HUES64 (cell line): ENCODE measurements around the gene NAT8L. TPM values are rescaled to one million over a fixed set of nuclear protein-coding genes. Genes with fewer than 3 reads are reported as not detected.
"Not testable (repeated sequence)": the region's sequence is repeated elsewhere in the genome, so short reads cannot be mapped to it uniquely, and the experiment has no call there.

Experiments used
- H3K27ac ChIP-seq: 2 replicates; pipeline ENCODE4 v1.7.0; 2013; ENCODE audit warnings: low read depth, low read length, inconsistent platforms
- H3K27me3 ChIP-seq: 2 replicates; pipeline ENCODE4 v1.6.1; 2013; ENCODE audit warnings: mild to moderate bottlenecking, low read length; ENCODE audit not compliant: insufficient read depth
- H3K36me3 ChIP-seq: 2 replicates; pipeline ENCODE4 v1.6.1; 2013; ENCODE audit warnings: mild to moderate bottlenecking, low read length; ENCODE audit not compliant: insufficient read depth
- H3K4me1 ChIP-seq: 2 replicates; pipeline ENCODE4 v1.6.1; 2013; ENCODE audit warnings: mild to moderate bottlenecking, low read length, moderate library complexity; ENCODE audit not compliant: insufficient read depth
- H3K4me3 ChIP-seq: 2 replicates; pipeline ENCODE4 v1.5.1; 2013; ENCODE audit warnings: mild to moderate bottlenecking, low read length, moderate library complexity
- H3K9ac ChIP-seq: 2 replicates; pipeline ENCODE4 v1.6.1; 2013; ENCODE audit warnings: mild to moderate bottlenecking, low read depth, low read length
- H3K9me3 ChIP-seq: 2 replicates; pipeline ENCODE4 v1.6.1; 2013; ENCODE audit warnings: low read depth, low read length; ENCODE audit not compliant: insufficient read depth
- WGBS: fragments of 150-250, 120-280 bp; methylation state at CpG from one replicate; pipeline ENCODE4 v1.1.7; 2013; ENCODE audit warnings: missing lambda C conversion rate; 5-methylcytosine and 5-hydroxymethylcytosine counted together
- polyA plus RNA-seq, 2 experiments: library from polyadenylated mRNA; stranded (reverse); fragments of 50-300 nt; gene quantifications; one replicate each; pipeline ENCODE4 v1.2.3, GENCODE V29; 2013

Gene NAT8L
- 5.1 TPM for polyA plus RNA-seq (2013, experiment 1 of 2)
- 4.5 TPM for polyA plus RNA-seq (2013, experiment 2 of 2)

GRCh38 chr4:2059046-2059725, at the start of gene NAT8L:
Gene NAT8L (plus strand): TSS chr4:2059327. CDS start chr4:2059512, 185 bp downstream.
- Histone ChIP-seq H3K36me3 (no peaks in the 10 kb centered on the region), H3K4me1 (0 out of 2 replicates have a peak, but pooled peaks cover 3% of the 10 kb centered on the region), H3K9me3 (no peaks in the 10 kb centered on the region), H3K27me3 (peaks cover 70% of the 10 kb centered on the region), H3K27ac (no peak within 1 kb of the TSS), H3K9ac (no peak within 1 kb of the TSS; the same call in 1 of the 2 replicates), H3K4me3 (peak within 1 kb of the TSS; percentile 52)
- WGBS: under 1% methylated on average over 119 of the region's 119 CpGs

DNA sequence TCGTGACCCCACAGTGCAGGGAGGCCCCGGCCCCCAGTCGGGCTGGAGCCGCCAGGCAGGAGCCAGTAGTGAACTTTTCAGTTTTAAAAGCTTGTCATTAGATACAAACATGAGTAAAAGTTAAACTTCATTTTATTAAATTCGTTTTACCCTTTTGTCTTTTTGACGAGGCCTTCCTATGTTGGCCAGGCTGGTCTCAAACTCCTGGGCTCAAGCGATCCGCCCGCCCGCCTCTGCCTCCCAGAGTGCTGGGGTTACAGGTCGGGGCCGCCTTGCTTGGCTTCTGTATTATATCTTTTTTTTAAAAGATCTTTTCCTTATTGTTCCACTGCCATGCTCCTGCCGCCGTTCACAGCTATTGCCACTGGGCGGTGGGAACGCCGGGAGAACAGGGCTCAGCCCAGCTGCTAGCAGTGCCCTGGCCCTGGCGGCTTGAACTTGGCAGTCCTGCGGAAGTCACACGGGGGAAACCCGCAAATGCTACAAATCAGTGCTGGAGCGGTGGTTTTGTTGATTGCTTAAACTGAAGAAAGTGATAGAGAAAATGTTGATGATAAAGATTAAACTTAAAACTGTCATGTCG, 49.4 kb upstream of the NAT8L start:
- WGBS: 9% methylated on average over 23 of the region's 23 CpGs
- Histone ChIP-seq H3K27me3 (peaks cover 19% of the 10 kb centered on the region; the same call in 1 of the 2 replicates), H3K9ac (peak overlapping the region; percentile 99), H3K36me3 (peaks cover 19% of the 10 kb centered on the region), H3K4me1 (peaks cover 4% of the 10 kb centered on the region; the same call in 1 of the 2 replicates), H3K9me3 (no peaks in the 10 kb centered on the region), H3K4me3 (peak overlapping the region; percentile 99), H3K27ac (peak overlapping the region; percentile 100; the same call in 1 of the 2 replicates)

DNA sequence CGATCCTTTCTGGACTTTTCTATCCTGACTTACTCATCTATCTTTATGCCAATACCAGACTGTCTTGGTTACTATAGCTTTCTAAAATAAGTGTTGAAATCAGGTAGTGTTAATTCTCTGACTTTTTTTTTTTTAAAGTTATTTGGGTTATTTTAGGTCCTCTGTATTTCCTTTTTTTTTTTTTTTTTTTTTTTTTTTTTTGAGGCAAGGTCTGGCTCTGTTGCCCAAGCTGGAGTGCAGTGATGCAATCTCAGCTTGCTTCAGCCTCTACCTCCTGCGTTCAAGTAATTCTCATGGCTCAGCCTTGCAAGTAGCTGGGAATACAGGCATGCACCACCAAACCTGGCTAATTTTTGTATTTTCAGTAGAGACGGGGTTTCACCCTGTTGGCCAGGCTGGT, 47.5 kb upstream of the NAT8L start:
- Histone ChIP-seq H3K36me3 (peaks cover 4% of the 10 kb centered on the region; the same call in 1 of the 2 replicates), H3K9me3 (no peaks in the 10 kb centered on the region), H3K9ac (no peak overlapping the region), H3K4me1 (peaks cover 4% of the 10 kb centered on the region; the same call in 1 of the 2 replicates), H3K27me3 (peaks cover 19% of the 10 kb centered on the region; the same call in 1 of the 2 replicates), H3K4me3 (no peak overlapping the region), H3K27ac (no peak overlapping the region)
- 94% methylated on average over 3 of the region's 3 CpGs for whole genome bisulfite sequencing

DNA sequence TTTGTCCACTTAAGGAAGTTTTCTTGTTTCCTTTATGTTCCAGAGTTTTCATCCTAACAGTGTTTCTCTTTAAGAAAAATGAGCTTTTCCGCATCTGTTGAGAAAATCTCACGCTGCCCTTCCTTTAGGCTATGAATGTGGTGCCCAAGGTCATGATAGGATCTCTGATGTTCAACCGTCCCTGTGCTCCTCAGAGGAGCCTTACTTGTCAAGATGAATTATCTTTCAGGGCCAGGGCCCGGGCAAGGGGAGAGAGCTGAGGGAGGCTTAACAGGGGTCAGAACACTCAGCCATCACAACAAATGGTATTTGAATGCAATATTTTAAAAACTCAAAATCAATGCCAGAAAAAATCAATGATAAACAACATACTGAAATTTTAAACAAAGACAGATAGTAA, 44.1 kb upstream of the NAT8L start:
- no peaks in the 10 kb centered on the region for H3K9me3 ChIP-seq
- H3K27me3 ChIP-seq: peaks cover 17% of the 10 kb centered on the region; the same call in 1 of the 2 replicates
- H3K9ac ChIP-seq: no peak overlapping the region
- no peaks in the 10 kb centered on the region for H3K36me3 ChIP-seq
- H3K4me1 ChIP-seq: no peaks in the 10 kb centered on the region
- H3K4me3 ChIP-seq: no peak overlapping the region
- WGBS: 90% methylated on average over 3 of the region's 4 CpGs
- H3K27ac ChIP-seq: no peak overlapping the region

DNA sequence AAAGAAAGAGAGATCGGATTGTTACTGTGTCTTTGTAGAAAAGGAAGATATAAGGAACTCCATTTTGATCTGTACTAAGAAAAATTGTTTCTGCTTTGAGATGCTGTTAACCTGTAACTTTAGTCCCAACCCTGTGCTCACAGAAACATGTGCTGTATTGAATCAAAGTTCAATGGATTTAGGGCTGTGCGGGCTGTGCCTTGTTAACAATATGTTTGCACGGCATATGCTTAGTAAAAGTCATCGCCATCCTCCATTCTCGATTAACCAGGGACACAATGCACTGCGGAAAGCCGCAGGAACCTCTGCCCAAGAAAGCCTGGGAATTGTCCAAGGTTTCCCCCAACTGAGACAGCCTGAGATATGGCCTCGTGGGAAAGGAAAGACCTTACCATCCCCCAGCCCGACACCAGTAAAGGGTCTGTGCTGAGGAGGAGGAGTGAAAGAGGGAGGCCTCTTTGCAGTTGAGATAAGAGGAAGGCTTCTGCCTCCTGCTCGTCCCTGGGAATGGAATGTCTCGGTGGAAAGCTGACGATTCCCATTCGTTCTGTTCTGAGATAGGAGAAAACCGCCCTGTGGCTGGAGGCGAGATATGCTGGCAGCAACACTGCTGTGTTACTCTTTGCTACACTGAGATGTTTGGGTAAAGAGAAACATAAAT, 37.6 kb upstream of the NAT8L start:
- H3K27ac ChIP-seq, H3K9ac ChIP-seq, H3K9me3 ChIP-seq, H3K36me3 ChIP-seq, H3K4me3 ChIP-seq, H3K27me3 ChIP-seq, H3K4me1 ChIP-seq: not testable (repeated sequence)
- WGBS: 53% methylated on average over 15 of the region's 15 CpGs

DNA sequence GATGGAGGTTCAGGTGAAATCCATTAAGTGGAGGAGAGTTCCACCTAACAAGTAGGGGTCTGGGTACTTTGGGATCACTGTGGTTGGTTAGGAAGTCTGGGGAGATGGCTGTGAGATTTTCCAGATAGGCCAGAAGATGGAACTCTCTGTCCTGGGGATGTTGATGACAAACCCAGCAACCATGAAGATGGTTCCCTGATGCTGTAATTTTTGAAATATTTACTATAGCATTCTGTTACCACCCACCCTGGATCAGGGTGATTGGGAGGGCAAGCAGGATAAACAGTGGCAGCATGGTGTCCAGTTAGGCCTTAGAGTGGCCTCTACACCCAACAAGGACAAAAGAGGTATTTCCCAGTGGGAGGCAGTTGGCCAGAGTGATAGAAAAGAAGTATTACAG, 34.4 kb upstream of the NAT8L start:
- peaks cover 4% of the 10 kb centered on the region; the same call in 1 of the 2 replicates for H3K4me1 ChIP-seq
- H3K9me3 ChIP-seq: peaks cover 5% of the 10 kb centered on the region; the same call in 1 of the 2 replicates
- H3K36me3 ChIP-seq: no peaks in the 10 kb centered on the region

GRCh38 chr4:2025817-2026216, 33.3 kb upstream of the NAT8L start:
- H3K27me3 ChIP-seq: peaks cover 10% of the 10 kb centered on the region; the same call in 1 of the 2 replicates

More for the DNA sequence above, 34.4 kb upstream of the NAT8L start:
- Histone ChIP-seq H3K27ac (no peak overlapping the region), H3K4me3 (no peak overlapping the region), H3K27me3 (peaks cover 6% of the 10 kb centered on the region; the same call in 1 of the 2 replicates), H3K9ac (no peak overlapping the region)

GRCh38 chr4:2027120-2027519, 32.0 kb upstream of the NAT8L start:
- H3K9ac ChIP-seq, H3K4me3 ChIP-seq, H3K36me3 ChIP-seq, H3K9me3 ChIP-seq, H3K27ac ChIP-seq, H3K4me1 ChIP-seq: not testable (repeated sequence)
- H3K27me3 ChIP-seq: peaks cover 14% of the 10 kb centered on the region; the same call in 1 of the 2 replicates
- WGBS: 90% methylated on average over 4 of the region's 4 CpGs

More at GRCh38 chr4:2025817-2026216, 33.3 kb upstream of the NAT8L start:
- Histone ChIP-seq H3K27ac (no peak overlapping the region), H3K36me3 (no peaks in the 10 kb centered on the region), H3K4me1 (peaks cover 4% of the 10 kb centered on the region; the same call in 1 of the 2 replicates), H3K4me3 (no peak overlapping the region), H3K9me3 (peaks cover 5% of the 10 kb centered on the region; the same call in 1 of the 2 replicates), H3K9ac (no peak overlapping the region)

GRCh38 chr4:2031161-2031560, 28.0 kb upstream of the NAT8L start:
- not testable (repeated sequence) for H3K9me3 ChIP-seq, H3K4me3 ChIP-seq, H3K27ac ChIP-seq, H3K36me3 ChIP-seq, H3K4me1 ChIP-seq, H3K9ac ChIP-seq
- peaks cover 42% of the 10 kb centered on the region for H3K27me3 ChIP-seq

DNA sequence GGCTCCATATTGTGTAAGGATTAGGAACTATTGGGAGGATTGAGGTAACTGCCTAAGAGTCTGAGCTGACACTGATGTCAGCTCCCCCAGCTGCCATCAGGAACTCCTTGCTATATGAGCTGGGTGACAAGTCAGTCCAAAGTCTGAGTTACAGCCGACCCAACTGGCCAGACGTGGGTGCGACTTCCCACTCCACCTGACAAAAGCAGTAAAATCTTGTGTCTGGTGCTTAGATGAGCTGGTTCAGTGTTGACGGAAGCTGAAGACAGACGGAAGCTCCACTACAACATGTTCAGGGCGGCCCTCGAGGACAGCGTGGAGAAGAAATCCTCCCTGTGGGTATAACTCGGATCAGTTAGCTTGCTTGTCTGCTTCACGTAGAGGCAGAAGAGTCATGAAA, 22.8 kb upstream of the NAT8L start:
- no peak overlapping the region for H3K27ac ChIP-seq
- 86% methylated on average over 10 of the region's 10 CpGs for WGBS

GRCh38 chr4:2036866-2037265, 22.3 kb upstream of the NAT8L start:
- H3K4me3 ChIP-seq: no peak overlapping the region
- no peak overlapping the region for H3K9ac ChIP-seq
- no peaks in the 10 kb centered on the region for H3K9me3 ChIP-seq
- no peaks in the 10 kb centered on the region for H3K4me1 ChIP-seq
- no peaks in the 10 kb centered on the region for H3K36me3 ChIP-seq
- 79% methylated on average over 7 of the region's 7 CpGs for WGBS
- no peak overlapping the region for H3K27ac ChIP-seq
- H3K27me3 ChIP-seq: peaks cover 83% of the 10 kb centered on the region

More for the DNA sequence above, 22.8 kb upstream of the NAT8L start:
- H3K4me1 ChIP-seq: no peaks in the 10 kb centered on the region
- H3K27me3 ChIP-seq: peaks cover 78% of the 10 kb centered on the region
- no peaks in the 10 kb centered on the region for H3K36me3 ChIP-seq
- H3K9me3 ChIP-seq: no peaks in the 10 kb centered on the region
- no peak overlapping the region for H3K9ac ChIP-seq
- no peak overlapping the region for H3K4me3 ChIP-seq
